Small intestine (tissue), 16 donors: ENCODE data around the gene EPO. TPM values are rescaled to one million over a fixed set of nuclear protein-coding genes. Genes with fewer than 3 reads are reported as not detected.

Experiments
- DNase-seq, 2 donors: peaks; one replicate each; pipeline versions ENCODE4 v3.0.0 to v3.0.0-alpha.2; 2013
- FAIRE-seq: peaks from 2 replicates; lab custom pipeline; 2012; peaks lifted over from hg19 to GRCh38; lab: Jason Lieb, UNC
- H3K27ac ChIP-seq, 3 donors: one replicate each; pipeline ENCODE4 v1.5.1; 2013; ENCODE audit warnings: low read length in 2 of 3, mild to moderate bottlenecking in 2 of 3, control low read depth in 1 of 3, inconsistent platforms in 1 of 3, low read depth in 1 of 3, moderate library complexity in 1 of 3
- H3K27me3 ChIP-seq, 3 donors: one replicate each; pipeline ENCODE4 v1.6.1; 2013; ENCODE audit warnings: low read length in 3 of 3, inconsistent platforms in 1 of 3; ENCODE audit not compliant: control insufficient read depth in 3 of 3, insufficient read depth in 3 of 3
- H3K36me3 ChIP-seq, 3 donors: one replicate each; pipeline ENCODE4 v1.6.1; 2013; ENCODE audit warnings: low read length in 3 of 3, inconsistent platforms in 1 of 3, low read depth in 1 of 3, mild to moderate bottlenecking in 1 of 3, moderate library complexity in 1 of 3; ENCODE audit not compliant: control insufficient read depth in 3 of 3, insufficient read depth in 2 of 3
- H3K4me1 ChIP-seq, 3 donors: one replicate each; pipeline ENCODE4 v1.6.1; 2013; ENCODE audit warnings: low read length in 2 of 3, inconsistent platforms in 1 of 3, low read depth in 1 of 3, mild to moderate bottlenecking in 1 of 3, moderate library complexity in 1 of 3; ENCODE audit not compliant: control insufficient read depth in 3 of 3, insufficient read depth in 2 of 3
- H3K4me3 ChIP-seq, 3 donors: one replicate each; pipeline ENCODE4 v1.5.1; 2013; ENCODE audit warnings: low read length in 3 of 3, control low read depth in 1 of 3, inconsistent platforms in 1 of 3, low read depth in 1 of 3, mild to moderate bottlenecking in 1 of 3, moderate library complexity in 1 of 3
- H3K9me3 ChIP-seq, 2 donors: one replicate each; pipeline ENCODE4 v1.6.1; 2013; ENCODE audit warnings: low read depth in 1 of 2, low read length in 1 of 2; ENCODE audit not compliant: control insufficient read depth in 2 of 2, insufficient read depth in 1 of 2
- WGBS, 3 donors: extraction: QIAGEN DNeasy Blood & Tissue Kit; methylation state at CpG; one replicate each; pipeline ENCODE4 v1.1.7; 2013; 5-methylcytosine and 5-hydroxymethylcytosine counted together
- long read RNA-seq, 10 donors: transcript quantifications; one replicate each; lab custom pipeline, GENCODE V29; 2026
- polyA plus RNA-seq, 4 donors: library from polyadenylated mRNA; stranded (reverse) in 3 of 4; unstranded in 1 of 4; fragments of 200-250 nt in 3 of 4; fragments of 120-200 nt in 1 of 4; gene quantifications; one replicate each; pipeline versions ENCODE4 v1.2.1 to v1.2.3, GENCODE V29; 2013
- donor health status: healthy with polysubstance abuse.
- donor health status: control.
- donor health status: control.
- donor health status: Bipolar disorder and iron deficiency.
- donor health status: healthy.

The EPO gene
- polyA plus RNA-seq: under 1 TPM in 2 of 4 donors, not detected in 2; 0.04 to 0.15 TPM
- long read RNA-seq, donor 1: 0 reads
- long read RNA-seq, donor 2: 0 reads
- long read RNA-seq, donor 3: 0 reads
- long read RNA-seq, donor 4: 0 reads
- long read RNA-seq, donor 5: 0 reads
- long read RNA-seq, donor 6: 0 reads
- long read RNA-seq, donor 7: 0 reads
- long read RNA-seq, donor 8: 0 reads
- long read RNA-seq, donor 9: 0 reads
- long read RNA-seq, donor 10: 0 reads

DNA sequence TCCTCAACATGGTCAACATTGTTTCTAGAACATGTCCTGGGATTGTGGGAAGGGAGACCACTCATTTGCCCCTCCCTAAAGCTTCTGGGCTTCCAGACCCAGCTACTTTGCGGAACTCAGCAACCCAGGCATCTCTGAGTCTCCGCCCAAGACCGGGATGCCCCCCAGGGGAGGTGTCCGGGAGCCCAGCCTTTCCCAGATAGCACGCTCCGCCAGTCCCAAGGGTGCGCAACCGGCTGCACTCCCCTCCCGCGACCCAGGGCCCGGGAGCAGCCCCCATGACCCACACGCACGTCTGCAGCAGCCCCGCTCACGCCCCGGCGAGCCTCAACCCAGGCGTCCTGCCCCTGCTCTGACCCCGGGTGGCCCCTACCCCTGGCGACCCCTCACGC lies at the start of gene EPO:
EPO (plus strand) TSS at position 190 of the 392 bp plus-strand sequence. CDS start 513 bp downstream, outside the sequence.
- 3% methylated on average over 20 to 21 of the region's 21 CpGs for WGBS, 3 donors
- no peak for FAIRE-seq
- Histone ChIP-seq H3K27ac (no peak within 1 kb of the TSS), H3K4me1 (peaks cover 0 to 12% (median 0%) of the 10 kb centered on the region in 3 donors), H3K36me3 (no peaks in the 10 kb centered on the region), H3K4me3 (no peak within 1 kb of the TSS), H3K9me3 (no peaks in the 10 kb centered on the region), H3K27me3 (peaks cover 11 to 38% (median 23%) of the 10 kb centered on the region in 3 donors)
- DNase-seq: peak in 1 of 2 donors; percentile 11

DNA sequence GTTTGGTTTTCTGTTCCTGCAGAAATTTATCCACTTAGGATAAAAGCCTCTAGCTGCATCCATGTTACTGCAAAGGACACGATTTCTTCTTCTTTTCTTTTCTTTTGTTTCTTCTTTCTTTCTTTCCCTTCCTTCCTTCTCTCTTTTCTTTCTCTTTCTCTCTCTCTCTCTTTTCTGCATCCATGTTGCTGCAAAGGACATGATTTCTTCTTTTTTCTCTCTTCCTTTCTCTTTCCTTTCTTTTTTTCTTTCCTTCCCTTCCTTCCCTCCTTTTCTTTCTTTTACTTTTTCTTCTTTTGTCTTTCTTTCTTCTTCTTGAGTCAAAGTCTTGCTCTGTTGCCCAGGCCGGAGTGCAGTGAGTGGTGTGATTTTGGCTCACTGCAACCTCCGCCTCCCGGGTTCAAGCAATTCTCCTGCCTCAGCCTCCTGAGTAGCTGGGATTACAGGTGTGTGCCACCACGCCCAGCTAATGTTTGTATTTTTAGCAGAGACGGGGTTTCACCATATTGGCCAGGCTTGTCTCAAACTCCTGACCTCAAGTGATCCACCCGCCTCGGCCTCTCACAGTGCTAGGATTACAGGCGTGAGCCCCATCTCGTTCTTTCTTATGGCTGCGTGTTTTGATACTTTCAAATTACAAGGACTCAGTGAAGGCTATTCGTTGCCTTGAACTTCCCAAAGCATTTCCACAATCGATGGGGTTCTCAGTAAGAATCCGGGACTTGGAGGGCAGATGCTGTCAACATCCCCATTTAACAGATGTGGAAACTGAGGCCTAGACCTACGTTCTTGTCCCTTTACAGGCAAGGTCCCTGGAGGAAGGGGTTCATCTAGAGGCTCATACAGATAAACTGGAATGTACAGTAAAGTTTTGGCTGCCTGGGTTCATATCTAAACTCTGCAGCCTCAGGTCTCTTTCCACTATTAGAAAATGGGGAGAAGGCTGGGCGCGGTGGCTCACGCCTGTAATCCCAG lies 48.6 kb upstream of the EPO start:
- Histone ChIP-seq H3K27me3 (peaks cover 0 to 9% (median 0%) of the 10 kb centered on the region in 3 donors), H3K36me3 (peaks cover 0 to 8% (median 0%) of the 10 kb centered on the region in 3 donors), H3K27ac (no peak overlapping the region), H3K4me1 (peaks cover 0 to 5% (median 0%) of the 10 kb centered on the region in 3 donors), H3K9me3 (no peaks in the 10 kb centered on the region), H3K4me3 (no peak overlapping the region)
- DNase-seq (no peak), FAIRE-seq (no peak)
- 87 to 92% (median 90%) methylated on average over 18 of the region's 18 CpGs for WGBS, 3 donors

DNA sequence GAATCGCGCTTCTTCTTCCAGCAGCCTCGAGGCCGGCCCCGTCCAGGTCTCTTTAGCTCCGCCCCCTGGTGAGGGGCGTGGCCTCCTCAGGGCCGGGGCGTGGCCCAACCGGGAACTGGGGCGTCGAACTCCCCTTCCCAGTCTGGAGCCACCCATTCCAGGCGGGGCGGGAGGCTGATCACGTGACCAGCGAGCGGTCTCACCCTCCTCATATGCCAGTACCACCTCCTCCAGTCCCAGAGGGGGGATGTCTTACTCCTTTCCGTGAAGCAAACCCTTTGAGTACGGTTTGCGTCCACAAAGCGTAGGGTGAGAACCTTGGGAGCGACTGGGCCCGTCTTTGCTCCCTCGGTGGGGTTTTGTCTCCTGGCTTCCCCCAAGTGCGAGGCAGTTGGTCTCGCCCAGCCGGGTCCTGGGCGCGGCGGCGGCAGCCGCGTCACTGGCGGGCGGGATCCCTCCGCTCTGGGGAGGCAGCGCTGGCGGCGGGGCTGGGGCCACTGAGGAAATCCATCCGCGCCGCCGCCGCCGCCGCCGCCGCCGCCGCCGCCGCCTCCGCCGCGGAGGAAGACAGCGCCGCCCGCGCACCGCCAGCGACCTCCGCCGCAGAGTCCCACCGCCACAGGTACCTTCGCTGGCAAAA lies 46.8 kb upstream of the EPO start, which contains the start of gene GNB2:
GNB2 (plus strand) TSS at position 439 of the 640 bp plus-strand sequence. CDS start 2,526 bp downstream, outside the sequence.
- Histone ChIP-seq H3K36me3 (peaks cover 0 to 26% (median 4%) of the 10 kb centered on the region in 3 donors), H3K27ac (peak within 1 kb of the TSS; percentile 91 to 99 (median 93)), H3K4me1 (peaks cover 0 to 22% (median 0%) of the 10 kb centered on the region in 3 donors), H3K9me3 (no peaks in the 10 kb centered on the region), H3K4me3 (peak within 1 kb of the TSS; percentile 98 to 100 (median 98)), H3K27me3 (peaks cover 0 to 9% (median 0%) of the 10 kb centered on the region in 3 donors)
- peak; percentile 99 to 100 for DNase-seq
- 0 to 1% (median 0%) methylated on average over 28 to 65 of the region's 65 CpGs for WGBS, 3 donors
- no peak for FAIRE-seq

DNA sequence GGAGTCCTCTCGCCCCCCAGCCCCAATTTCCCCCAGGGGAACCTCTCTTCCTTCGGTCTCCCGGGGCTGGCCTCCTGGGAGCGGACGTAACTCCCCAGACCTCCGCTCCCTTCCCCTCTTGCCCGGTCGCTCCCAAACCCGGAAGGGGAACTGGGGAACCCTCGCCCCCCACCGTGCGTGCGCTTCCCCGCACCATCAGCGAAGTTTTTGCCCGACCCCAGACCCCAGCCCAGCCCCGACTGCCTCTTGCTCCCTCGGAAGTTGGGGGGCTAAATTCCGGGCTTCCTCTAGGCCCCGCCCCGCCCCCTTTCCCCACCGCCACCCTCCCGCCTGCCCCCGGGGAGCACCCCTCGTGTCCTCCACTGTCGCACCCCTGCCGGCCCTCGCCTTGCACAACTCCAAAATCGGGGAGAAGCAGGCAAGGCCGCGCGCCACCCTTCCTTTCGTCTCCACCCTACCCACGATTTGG lies 46.3 kb upstream of the EPO start:
- Histone ChIP-seq H3K27me3 (peaks cover 0 to 9% (median 0%) of the 10 kb centered on the region in 3 donors), H3K4me1 (peaks cover 0 to 27% (median 0%) of the 10 kb centered on the region in 3 donors), H3K36me3 (peaks cover 4 to 31% (median 7%) of the 10 kb centered on the region in 3 donors), H3K4me3 (peak overlapping the region; percentile 98 to 100 (median 98)), H3K27ac (peak overlapping the region; percentile 91 to 99 (median 93)), H3K9me3 (no peaks in the 10 kb centered on the region)
- 0 to 1% (median 1%) methylated on average over 20 to 34 of the region's 34 CpGs for WGBS, 3 donors
- peak in 1 of 2 donors; percentile 43 for DNase-seq
- no peak for FAIRE-seq

DNA sequence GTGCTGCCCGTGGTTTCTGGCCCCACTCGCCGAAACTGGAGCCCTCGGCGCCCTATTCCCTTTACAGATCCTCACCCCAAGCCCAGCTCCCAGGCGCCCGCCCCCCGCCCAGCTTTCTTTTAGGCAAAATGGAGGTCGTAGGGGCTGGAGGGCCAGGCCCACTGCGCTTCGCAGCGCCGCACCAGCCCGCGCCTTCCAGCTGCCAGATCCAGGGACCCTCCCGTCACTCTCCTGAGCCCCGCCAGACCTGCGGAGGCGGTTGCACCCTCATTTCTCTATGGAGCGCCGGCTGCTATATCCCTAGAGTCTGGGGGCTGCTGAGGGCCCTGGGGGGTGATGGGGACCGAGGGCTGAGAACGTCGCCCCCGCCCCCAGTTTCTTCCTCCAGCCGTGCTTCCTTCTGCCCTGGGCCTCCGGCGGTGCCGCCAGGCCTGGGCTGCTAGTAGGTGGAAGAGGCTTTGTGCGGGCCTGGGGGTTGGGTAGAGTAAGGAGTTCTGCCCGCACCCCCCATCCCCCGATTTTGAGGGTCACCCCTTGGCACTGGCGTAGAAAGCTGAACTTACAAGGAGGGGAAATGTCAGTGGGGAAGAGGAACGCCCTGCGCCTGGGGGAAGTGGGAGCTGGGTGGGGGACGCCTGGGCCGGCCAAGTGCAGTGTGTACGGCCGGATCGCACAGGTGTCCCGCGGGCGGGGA lies 45.7 kb upstream of the EPO start:
- Histone ChIP-seq H3K27ac (peak overlapping the region; percentile 81 to 99 (median 91)), H3K4me1 (peaks cover 0 to 33% (median 0%) of the 10 kb centered on the region in 3 donors), H3K4me3 (peak overlapping the region; percentile 98 to 100 (median 98)), H3K27me3 (peaks cover 0 to 9% (median 0%) of the 10 kb centered on the region in 3 donors), H3K9me3 (no peaks in the 10 kb centered on the region), H3K36me3 (peaks cover 4 to 37% (median 8%) of the 10 kb centered on the region in 3 donors)
- DNase-seq: peak; percentile 40 to 71
- FAIRE-seq: no peak
- WGBS, 3 donors: 0 to 1% (median 0%) methylated on average over 30 to 43 of the region's 43 CpGs

DNA sequence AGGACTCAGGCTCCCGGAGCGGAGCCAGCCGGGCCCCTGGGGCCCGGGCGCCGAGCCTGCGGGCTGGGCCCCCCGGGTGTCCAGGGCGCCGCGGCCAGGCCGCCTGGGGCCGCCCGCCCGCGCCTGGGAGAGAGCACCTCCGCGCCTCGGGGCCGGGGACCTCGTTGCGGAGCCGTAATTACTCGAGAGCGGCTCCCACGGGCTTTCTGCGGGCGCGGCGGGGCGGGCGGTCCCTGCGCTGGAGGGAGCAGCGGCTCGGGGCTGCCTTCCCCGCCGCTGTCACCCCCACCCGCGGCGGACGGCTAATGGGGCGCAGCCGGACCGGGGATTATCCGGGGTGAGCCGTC lies 45.2 kb upstream of the EPO start:
- H3K27me3 ChIP-seq: peaks cover 0 to 9% (median 0%) of the 10 kb centered on the region in 3 donors
- WGBS, 3 donors: 0% methylated on average over 24 to 46 of the region's 46 CpGs

DNA sequence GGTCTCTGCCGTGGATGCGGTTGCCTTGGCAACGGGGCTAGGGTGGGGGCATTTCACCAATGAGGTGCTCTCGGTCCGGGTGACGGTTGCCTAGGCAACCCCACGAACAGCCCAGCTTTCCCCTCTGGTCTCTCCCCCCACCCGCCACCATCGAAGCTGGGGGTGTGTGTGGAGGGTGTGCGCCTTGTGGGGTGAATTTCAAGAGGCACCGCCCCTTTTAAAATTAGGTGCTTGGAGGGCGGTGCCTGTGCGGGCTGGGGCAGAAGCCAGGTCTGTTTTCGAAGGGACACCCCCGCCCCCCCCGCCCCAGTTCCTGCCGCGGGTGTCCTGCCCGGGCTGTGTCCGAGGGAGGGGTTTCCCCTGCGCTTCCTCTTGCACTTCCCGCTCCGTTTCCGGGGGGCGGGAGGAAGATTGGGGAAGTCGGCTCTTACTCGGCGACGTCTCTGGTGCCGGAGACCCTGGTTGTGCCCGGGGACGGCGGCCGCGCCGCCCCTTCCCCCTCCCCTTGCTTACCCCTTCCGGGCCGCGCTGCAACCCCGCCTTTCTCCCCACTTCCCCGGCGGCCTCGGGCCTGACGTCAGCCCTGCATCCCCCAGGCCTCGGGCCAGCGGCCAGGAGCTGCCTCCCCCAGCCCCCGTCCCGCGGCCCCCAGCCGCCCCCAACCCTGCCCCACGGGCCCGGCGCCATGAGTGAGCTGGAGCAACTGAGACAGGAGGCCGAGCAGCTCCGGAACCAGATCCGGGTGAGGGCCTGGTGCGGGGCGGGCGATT lies 44.5 kb upstream of the EPO start:
- 0 to 2% (median 1%) methylated on average over 42 to 59 of the region's 59 CpGs for WGBS, 3 donors
- FAIRE-seq (no peak), DNase-seq (peak; percentile 70 to 72)
- H3K27me3 ChIP-seq: peaks cover 0 to 5% (median 0%) of the 10 kb centered on the region in 3 donors
- H3K27ac ChIP-seq: peak overlapping the region in 2 of 3 donors; percentile 91 to 99
- H3K4me1 ChIP-seq: peaks cover 0 to 40% (median 0%) of the 10 kb centered on the region in 3 donors
- no peaks in the 10 kb centered on the region for H3K9me3 ChIP-seq
- peak overlapping the region; percentile 98 to 100 (median 98) for H3K4me3 ChIP-seq
- peaks cover 4 to 49% (median 10%) of the 10 kb centered on the region in 3 donors for H3K36me3 ChIP-seq

More for the DNA sequence above, 45.2 kb upstream of the EPO start:
- Histone ChIP-seq H3K9me3 (no peaks in the 10 kb centered on the region), H3K4me1 (peaks cover 0 to 38% (median 0%) of the 10 kb centered on the region in 3 donors), H3K4me3 (peak overlapping the region; percentile 98 to 100 (median 98)), H3K27ac (peak overlapping the region; percentile 81 to 99 (median 91)), H3K36me3 (peaks cover 4 to 42% (median 10%) of the 10 kb centered on the region in 3 donors)
- no peak for DNase-seq
- FAIRE-seq: no peak
